ENCODE measurements around the gene DCAF11.

Gene DCAF11

GRCh38 chr14:24077086-24077485 lies 37.5 kb upstream of the DCAF11 start:
- H4K20me1 ChIP-seq (ENCODE audit: low read depth, low read length): no peaks in the 10 kb centered on the region
- 0 out of 2 replicates have a peak, but pooled peaks cover 1% of the 10 kb centered on the region for H3F3A ChIP-seq (ENCODE audit: insufficient read depth)
- no peak overlapping the region for H3K9ac ChIP-seq (ENCODE audit: low read length)
- no peak overlapping the region for H2AFZ ChIP-seq (ENCODE audit: low read depth, low read length, severe bottlenecking)
- no peaks in the 10 kb centered on the region for H3K79me2 ChIP-seq (ENCODE audit: insufficient read depth, low read length)
- H3K9me2 ChIP-seq (replicated peaks; ENCODE audit: insufficient read depth, low read length): no peaks in the 10 kb centered on the region
- no peak overlapping the region for H3K4me2 ChIP-seq (ENCODE audit: low read depth, low read length, poor library complexity, severe bottlenecking)
- H3K27me3 ChIP-seq (ENCODE audit: low read length): no peaks in the 10 kb centered on the region
- H3K36me3 ChIP-seq (ENCODE audit: low read length): no peaks in the 10 kb centered on the region
- H3K27ac ChIP-seq (ENCODE audit: low read depth, low read length): no peak overlapping the region
- TF ChIP-seq EZH2phosphoT487 (conservative IDR thresholded peaks at IDR 0.05; ENCODE audit: low read length): no peak
- TF ChIP-seq, protein P1, sequence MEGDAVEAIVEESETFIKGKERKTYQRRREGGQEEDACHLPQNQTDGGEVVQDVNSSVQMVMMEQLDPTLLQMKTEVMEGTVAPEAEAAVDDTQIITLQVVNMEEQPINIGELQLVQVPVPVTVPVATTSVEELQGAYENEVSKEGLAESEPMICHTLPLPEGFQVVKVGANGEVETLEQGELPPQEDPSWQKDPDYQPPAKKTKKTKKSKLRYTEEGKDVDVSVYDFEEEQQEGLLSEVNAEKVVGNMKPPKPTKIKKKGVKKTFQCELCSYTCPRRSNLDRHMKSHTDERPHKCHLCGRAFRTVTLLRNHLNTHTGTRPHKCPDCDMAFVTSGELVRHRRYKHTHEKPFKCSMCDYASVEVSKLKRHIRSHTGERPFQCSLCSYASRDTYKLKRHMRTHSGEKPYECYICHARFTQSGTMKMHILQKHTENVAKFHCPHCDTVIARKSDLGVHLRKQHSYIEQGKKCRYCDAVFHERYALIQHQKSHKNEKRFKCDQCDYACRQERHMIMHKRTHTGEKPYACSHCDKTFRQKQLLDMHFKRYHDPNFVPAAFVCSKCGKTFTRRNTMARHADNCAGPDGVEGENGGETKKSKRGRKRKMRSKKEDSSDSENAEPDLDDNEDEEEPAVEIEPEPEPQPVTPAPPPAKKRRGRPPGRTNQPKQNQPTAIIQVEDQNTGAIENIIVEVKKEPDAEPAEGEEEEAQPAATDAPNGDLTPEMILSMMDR (IDR thresholded peaks at IDR 0.05; ENCODE audit: insufficient read depth, low read length, poor library complexity, severe bottlenecking): no peak
- H3K9me3 ChIP-seq (ENCODE audit: insufficient read depth, low read length): no peaks in the 10 kb centered on the region
- no peak overlapping the region for H3K4me3 ChIP-seq (ENCODE audit: insufficient read depth, low read length, poor library complexity, severe bottlenecking)

GRCh38 chr14:24078146-24078545 lies 36.4 kb upstream of the DCAF11 start:
- Histone ChIP-seq H3K36me3 (ENCODE audit: low read length) (no peaks in the 10 kb centered on the region), H3K79me2 (ENCODE audit: insufficient read depth, low read length) (no peaks in the 10 kb centered on the region), H3F3A (ENCODE audit: insufficient read depth) (0 out of 2 replicates have a peak, but pooled peaks cover 3% of the 10 kb centered on the region), H3K9ac (ENCODE audit: low read length) (no peak overlapping the region), H3K9me3 (ENCODE audit: insufficient read depth, low read length) (no peaks in the 10 kb centered on the region), H3K9me2 (replicated peaks; ENCODE audit: insufficient read depth, low read length) (no peaks in the 10 kb centered on the region), H3K4me2 (ENCODE audit: low read depth, low read length, poor library complexity, severe bottlenecking) (no peak overlapping the region), H2AFZ (ENCODE audit: low read depth, low read length, severe bottlenecking) (no peak overlapping the region), H3K27ac (ENCODE audit: low read depth, low read length) (no peak overlapping the region), H4K20me1 (ENCODE audit: low read depth, low read length) (no peaks in the 10 kb centered on the region), H3K27me3 (ENCODE audit: low read length) (no peaks in the 10 kb centered on the region), H3K4me3 (ENCODE audit: insufficient read depth, low read length, poor library complexity, severe bottlenecking) (no peak overlapping the region)
- TF ChIP-seq, protein P1 (IDR thresholded peaks at IDR 0.05; ENCODE audit: insufficient read depth, low read length, poor library complexity, severe bottlenecking): no peak
- TF ChIP-seq EZH2phosphoT487 (conservative IDR thresholded peaks at IDR 0.05; ENCODE audit: low read length): no peak

DNA sequence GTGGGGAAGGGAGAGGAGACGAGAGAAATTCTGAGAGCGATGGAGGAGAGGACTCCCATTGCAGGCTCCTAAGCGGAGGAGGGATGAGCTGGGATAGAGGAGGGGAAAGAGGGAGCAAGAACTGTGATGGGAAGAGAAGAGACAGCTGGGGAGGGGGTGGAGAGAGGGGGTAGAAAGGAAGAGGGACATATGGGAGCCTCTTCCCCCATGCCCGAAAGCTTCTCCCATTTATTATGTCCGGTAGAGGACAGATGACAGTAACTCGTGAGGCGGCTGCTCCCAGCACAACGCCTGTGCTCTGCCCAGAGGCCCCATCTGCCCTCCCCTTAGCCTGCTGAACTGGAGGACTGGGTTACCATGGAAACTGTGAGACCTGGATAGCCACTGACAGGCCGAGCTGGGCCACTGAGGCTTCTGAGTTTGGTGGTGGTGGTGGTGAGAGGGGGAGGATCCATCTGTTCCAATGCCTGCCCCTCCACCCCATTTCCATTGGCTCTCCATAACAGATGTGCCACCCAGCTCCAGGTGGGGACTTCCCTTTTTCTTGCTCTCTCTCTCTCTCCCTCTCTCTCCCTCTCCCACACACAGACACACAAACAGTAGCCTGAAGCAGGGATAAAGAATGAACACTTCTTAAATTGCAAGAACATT lies 35.0 kb upstream of the DCAF11 start:
- Histone ChIP-seq H3K27me3 (ENCODE audit: low read length) (no peaks in the 10 kb centered on the region), H3K4me2 (ENCODE audit: low read depth, low read length, poor library complexity, severe bottlenecking) (no peak overlapping the region), H3K9ac (ENCODE audit: low read length) (no peak overlapping the region), H3K27ac (ENCODE audit: low read depth, low read length) (no peak overlapping the region), H2AFZ (ENCODE audit: low read depth, low read length, severe bottlenecking) (no peak overlapping the region), H3K79me2 (ENCODE audit: insufficient read depth, low read length) (no peaks in the 10 kb centered on the region), H4K20me1 (ENCODE audit: low read depth, low read length) (no peaks in the 10 kb centered on the region), H3K9me3 (ENCODE audit: insufficient read depth, low read length) (no peaks in the 10 kb centered on the region), H3K4me3 (ENCODE audit: insufficient read depth, low read length, poor library complexity, severe bottlenecking) (no peak overlapping the region), H3F3A (ENCODE audit: insufficient read depth) (0 out of 2 replicates have a peak, but pooled peaks cover 3% of the 10 kb centered on the region), H3K36me3 (ENCODE audit: low read length) (no peaks in the 10 kb centered on the region), H3K9me2 (replicated peaks; ENCODE audit: insufficient read depth, low read length) (no peaks in the 10 kb centered on the region)
- no peak for TF ChIP-seq EZH2phosphoT487 (conservative IDR thresholded peaks at IDR 0.05; ENCODE audit: low read length)
- TF ChIP-seq, protein P1 (IDR thresholded peaks at IDR 0.05; ENCODE audit: insufficient read depth, low read length, poor library complexity, severe bottlenecking): no peak
